Pancreas (tissue), 10 donors: ENCODE results near the gene KPTN. TPM values are rescaled to one million over a fixed set of nuclear protein-coding genes. Genes with fewer than 3 reads are reported as not detected.

Experiments
- ATAC-seq, 4 donors: fragments of 200-7000 bp; cut with Tn5 transposase; one replicate each; pipeline versions ENCODE4 v1.8.0 to v1.9.1; 2020; ENCODE audit warnings: mild to moderate bottlenecking in 4 of 4, moderate library complexity in 4 of 4
- DNase-seq, 6 donors: peaks; one replicate each; pipeline ENCODE4 v3.0.0-alpha.2; 2020
- FAIRE-seq: peaks from 2 replicates; lab custom pipeline; 2012; peaks lifted over from hg19 to GRCh38; lab: Jason Lieb, UNC
- H3K27ac ChIP-seq, 4 donors: fragments of 200-600 bp; sonication (generic); 1 replicate in 3 of 4; 2 replicates in 1 of 4; pipeline versions ENCODE4 v1.5.0 to v1.8.0; 2020
- H3K27me3 ChIP-seq, 4 donors: fragments of 200-600 bp; one replicate each; pipeline ENCODE4 v1.8.0; 2021
- H3K36me3 ChIP-seq, 3 donors: fragments of 200-600 bp; sonication (generic) in 1 of 3; one replicate each; pipeline versions ENCODE4 v1.5.0 to v1.8.0; 2020 to 2021
- H3K4me1 ChIP-seq, 3 donors: fragments of 200-600 bp; one replicate each; pipeline ENCODE4 v1.8.0; 2021
- H3K4me3 ChIP-seq, 4 donors: fragments of 200-600 bp; sonication (generic) in 2 of 4; one replicate each; pipeline versions ENCODE4 v1.5.0 to v1.8.0; 2020 to 2021
- H3K9me3 ChIP-seq, 4 donors: fragments of 200-600 bp; one replicate each; pipeline ENCODE4 v1.8.0; 2021
- CTCF ChIP-seq, 4 donors: fragments of 200-600 bp; sonication (generic) in 3 of 4; IDR thresholded peaks; one replicate each; pipeline versions ENCODE4 v1.5.0 to v1.8.0; 2021; ENCODE audit warnings: antibody characterized with exemption in 4 of 4
- WGBS, 2 donors: extraction: QIAGEN DNeasy Blood & Tissue Kit; methylation state at CpG; one replicate each; pipeline ENCODE4 v1.1.7; 2013; 5-methylcytosine and 5-hydroxymethylcytosine counted together
- intact Hi-C, 3 donors: fragments of 100-400 bp; cut with DNase I; formaldehyde crosslinking; loops; one replicate each; pipeline versions ENCODE4 v1.11.1 to v1.14.2; 2022
- polyA plus RNA-seq, 2 donors: library from polyadenylated mRNA; stranded (reverse); fragments of 200-250 nt; gene quantifications; one replicate each; pipeline ENCODE4 v1.2.3, GENCODE V29; 2013
- total RNA-seq, 6 donors: library from RNA; stranded (reverse); fragmentation: NEBNext Ultra II Directional in 4 of 6; extraction: Animal tissue kit (Norgen Biotek cat#: 25700) in 4 of 6; gene quantifications; one replicate each; pipeline versions ENCODE4 v1.2.1 to v1.2.4, GENCODE V29; 2021 to 2023
- donor health status: healthy with polysubstance abuse.
- donor health status: DM: no; HTN: no; CAD: no; lungs with moderate emphysema.
- donor health status: DM: no; HTN: no; CAD: no.
- donor health status: control.
- donor health status: control.
- donor health status: Bipolar disorder and iron deficiency.
- donor health status: DM: yes; HTN: yes; CAD: no.
- donor health status: DM: no; HTN: no; CAD: no.
- donor health status: DM: no; HTN: no; CAD: no.
- donor health status: DM: yes; HTN: yes; CAD: no.

KPTN gene
- total and polyA plus RNA-seq, 8 donors: 3.0 to 53.3 (median 6.0) TPM

GRCh38 chr19:47523473-47523872, 39.5 kb upstream of the KPTN start:
- ATAC-seq (no peak), FAIRE-seq (no peak), DNase-seq (no peak)
- Histone ChIP-seq H3K4me1 (no peaks in the 10 kb centered on the region), H3K36me3 (no peaks in the 10 kb centered on the region), H3K27ac (no peak overlapping the region), H3K4me3 (no peak overlapping the region), H3K9me3 (no peaks in the 10 kb centered on the region), H3K27me3 (no peaks in the 10 kb centered on the region)
- WGBS, 2 donors: 34 to 40% methylated on average over 7 of the region's 7 CpGs
- no peak for TF ChIP-seq CTCF (IDR thresholded peaks at IDR 0.05)
- intact Hi-C loops: loop anchor here in 2 of 3 donors (5.0 to 10.0 kb wide), 2 partner anchors 71 to 174 kb away; no protein-coding TSS in a partner anchor

GRCh38 chr19:47521473-47522180, 37.6 kb upstream of the KPTN start:
- no peak for TF ChIP-seq CTCF (IDR thresholded peaks at IDR 0.05)
- no peak for DNase-seq
- Histone ChIP-seq H3K27me3 (no peaks in the 10 kb centered on the region), H3K4me1 (no peaks in the 10 kb centered on the region), H3K36me3 (no peaks in the 10 kb centered on the region), H3K27ac (no peak overlapping the region), H3K9me3 (no peaks in the 10 kb centered on the region), H3K4me3 (no peak overlapping the region)
- intact Hi-C loops: loop anchor here in 2 of 3 donors (5.0 to 10.0 kb wide), 2 partner anchors 73 to 176 kb away; no protein-coding TSS in a partner anchor
- WGBS, 2 donors: 53 to 62% methylated on average over 20 of the region's 20 CpGs
- FAIRE-seq: no peak
- ATAC-seq: no peak

- no peak for ATAC-seq
- FAIRE-seq: no peak
- no peak overlapping the region for H3K4me3 ChIP-seq
- 55 to 69% methylated on average over 4 to 6 of the region's 6 CpGs for WGBS, 2 donors
- H3K4me1 ChIP-seq: no peaks in the 10 kb centered on the region
- no peak for TF ChIP-seq CTCF (IDR thresholded peaks at IDR 0.05)
- no peaks in the 10 kb centered on the region for H3K9me3 ChIP-seq
- DNase-seq: no peak
- intact Hi-C loops: loop anchor here in 2 of 3 donors (5.0 to 10.0 kb wide), 2 partner anchors 74 to 176 kb away; no protein-coding TSS in a partner anchor
- no peaks in the 10 kb centered on the region for H3K36me3 ChIP-seq
- no peaks in the 10 kb centered on the region for H3K27me3 ChIP-seq
- H3K27ac ChIP-seq: no peak overlapping the region
Observed at GRCh38 chr19:47520839-47521238, 36.8 kb upstream of the KPTN start.

GRCh38 chr19:47520343-47520806, 36.4 kb upstream of the KPTN start:
- FAIRE-seq (no peak), ATAC-seq (no peak), DNase-seq (no peak)
- intact Hi-C loops: loop anchor here in 2 of 3 donors (5.0 to 10.0 kb wide), 2 partner anchors 74 to 177 kb away; no protein-coding TSS in a partner anchor
- 65 to 74% methylated on average over 10 of the region's 10 CpGs for WGBS, 2 donors
- no peaks in the 10 kb centered on the region for H3K27me3 ChIP-seq
- no peaks in the 10 kb centered on the region for H3K9me3 ChIP-seq
- H3K4me1 ChIP-seq: no peaks in the 10 kb centered on the region
- H3K27ac ChIP-seq: no peak overlapping the region
- TF ChIP-seq CTCF (IDR thresholded peaks at IDR 0.05): no peak
- no peak overlapping the region for H3K4me3 ChIP-seq
- H3K36me3 ChIP-seq: no peaks in the 10 kb centered on the region

GRCh38 chr19:47518854-47519253, 34.8 kb upstream of the KPTN start:
- no peak for TF ChIP-seq CTCF (IDR thresholded peaks at IDR 0.05)
- no peak for FAIRE-seq

More at GRCh38 chr19:47518854-47519253, 34.8 kb upstream of the KPTN start:
- ATAC-seq: no peak
- WGBS, 2 donors: 69 to 76% methylated on average over 9 of the region's 9 CpGs
- Histone ChIP-seq H3K36me3 (no peaks in the 10 kb centered on the region), H3K9me3 (no peaks in the 10 kb centered on the region), H3K4me1 (no peaks in the 10 kb centered on the region), H3K27me3 (no peaks in the 10 kb centered on the region), H3K4me3 (no peak overlapping the region), H3K27ac (no peak overlapping the region)
- intact Hi-C loops: loop anchor here in 2 of 3 donors (5.0 to 10.0 kb wide), 3 partner anchors 82 to 178 kb away; no protein-coding TSS in a partner anchor
- DNase-seq: no peak
